ENCODE results near the gene TMEM259. TPM values are rescaled to one million over a fixed set of nuclear protein-coding genes. Genes with fewer than 3 reads are reported as not detected.
A peak's percentile ranks its signal among the peaks of the same experiment; 100 is the strongest.

Gene TMEM259
- total RNA-seq, 1 donor from 2014 or later = 232 TPM

- Mint-ChIP-seq H3K4me3 (no peak overlapping the region), H3K36me3 (peaks cover 15% of the 10 kb centered on the region)
These were observed 31.4 kb downstream of the TMEM259 start for GRCh38 chr19:989381-990081.

DNA sequence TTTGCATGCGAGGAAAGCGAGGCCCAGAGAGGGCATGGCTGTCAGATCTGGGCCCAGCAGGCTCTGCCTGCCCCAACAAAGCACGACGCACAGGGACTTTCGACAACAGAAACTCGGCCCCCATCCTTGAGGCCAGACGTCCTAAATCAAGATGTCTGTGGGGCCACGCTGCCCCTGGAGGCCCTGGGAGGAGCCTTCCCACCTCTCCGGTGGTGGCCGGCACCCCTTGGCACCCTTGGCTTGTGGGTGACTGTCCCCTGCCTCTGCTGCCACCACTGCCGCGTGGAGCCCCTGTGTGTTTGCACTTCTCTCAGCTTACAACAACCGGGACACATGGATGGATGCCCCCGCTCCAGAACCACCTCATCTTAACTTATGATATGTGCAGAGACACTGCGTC lies 32.4 kb downstream of the TMEM259 start:
- TF ChIP-seq, protein P1, sequence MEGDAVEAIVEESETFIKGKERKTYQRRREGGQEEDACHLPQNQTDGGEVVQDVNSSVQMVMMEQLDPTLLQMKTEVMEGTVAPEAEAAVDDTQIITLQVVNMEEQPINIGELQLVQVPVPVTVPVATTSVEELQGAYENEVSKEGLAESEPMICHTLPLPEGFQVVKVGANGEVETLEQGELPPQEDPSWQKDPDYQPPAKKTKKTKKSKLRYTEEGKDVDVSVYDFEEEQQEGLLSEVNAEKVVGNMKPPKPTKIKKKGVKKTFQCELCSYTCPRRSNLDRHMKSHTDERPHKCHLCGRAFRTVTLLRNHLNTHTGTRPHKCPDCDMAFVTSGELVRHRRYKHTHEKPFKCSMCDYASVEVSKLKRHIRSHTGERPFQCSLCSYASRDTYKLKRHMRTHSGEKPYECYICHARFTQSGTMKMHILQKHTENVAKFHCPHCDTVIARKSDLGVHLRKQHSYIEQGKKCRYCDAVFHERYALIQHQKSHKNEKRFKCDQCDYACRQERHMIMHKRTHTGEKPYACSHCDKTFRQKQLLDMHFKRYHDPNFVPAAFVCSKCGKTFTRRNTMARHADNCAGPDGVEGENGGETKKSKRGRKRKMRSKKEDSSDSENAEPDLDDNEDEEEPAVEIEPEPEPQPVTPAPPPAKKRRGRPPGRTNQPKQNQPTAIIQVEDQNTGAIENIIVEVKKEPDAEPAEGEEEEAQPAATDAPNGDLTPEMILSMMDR (IDR thresholded peaks at IDR 0.05; ENCODE audit: unreplicated experiment) = no peak
- Mint-ChIP-seq H3K4me3 (no peak overlapping the region), H3K27ac (no peak overlapping the region), H3K4me1 (peaks cover 8% of the 10 kb centered on the region), H3K36me3 (peaks cover 15% of the 10 kb centered on the region), H3K9me3 (no peaks in the 10 kb centered on the region), H3K27me3 (ENCODE audit: low read depth) (no peaks in the 10 kb centered on the region)
- DNase-seq (ENCODE audit: low spot score in 2 of 2, unreplicated experiment in 2 of 2) = peak in 1 of 2 experiments; percentile 19

More at GRCh38 chr19:989381-990081, 31.4 kb downstream of the TMEM259 start:
- peaks cover 6% of the 10 kb centered on the region for H3K4me1 Mint-ChIP-seq
- DNase-seq (ENCODE audit: low spot score in 2 of 2, unreplicated experiment in 2 of 2) = peak in 1 of 2 experiments; percentile 16
- TF ChIP-seq, protein P1 (IDR thresholded peaks at IDR 0.05; ENCODE audit: unreplicated experiment) = no peak
- no peaks in the 10 kb centered on the region for H3K9me3 Mint-ChIP-seq
- H3K27ac Mint-ChIP-seq = no peak overlapping the region
- no peaks in the 10 kb centered on the region for H3K27me3 Mint-ChIP-seq (ENCODE audit: low read depth)

- Mint-ChIP-seq H3K4me1 (peaks cover 8% of the 10 kb centered on the region), H3K27me3 (ENCODE audit: low read depth) (no peaks in the 10 kb centered on the region), H3K27ac (no peak overlapping the region), H3K36me3 (peaks cover 15% of the 10 kb centered on the region), H3K4me3 (no peak overlapping the region), H3K9me3 (no peaks in the 10 kb centered on the region)
- TF ChIP-seq, protein P1 (IDR thresholded peaks at IDR 0.05; ENCODE audit: unreplicated experiment) = no peak
- DNase-seq (ENCODE audit: low spot score in 2 of 2, unreplicated experiment in 2 of 2) = no peak
These were observed 32.8 kb downstream of the TMEM259 start for GRCh38 chr19:988081-988480.

DNA sequence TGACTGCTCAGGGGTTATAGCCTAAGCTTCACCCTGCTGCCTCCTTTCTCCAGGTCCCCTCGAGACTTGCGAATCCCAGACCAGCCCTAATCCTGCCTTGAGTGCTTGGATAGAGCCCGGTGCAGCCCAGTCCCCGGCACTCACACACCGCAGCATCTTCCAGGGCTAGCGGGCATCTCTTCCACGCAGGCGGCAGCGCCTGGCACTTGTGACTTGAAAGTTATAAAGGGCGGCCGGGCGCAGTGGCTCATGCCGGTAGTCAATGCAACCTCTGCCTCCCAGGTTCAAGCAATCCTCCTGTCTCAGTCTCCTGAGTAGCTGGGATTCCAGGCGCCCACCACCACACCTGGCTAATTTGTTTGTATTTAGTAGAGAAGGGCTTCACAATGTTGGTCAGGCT lies 34.8 kb downstream of the TMEM259 start:
- Mint-ChIP-seq H3K36me3 (peaks cover 12% of the 10 kb centered on the region), H3K4me1 (peaks cover 8% of the 10 kb centered on the region), H3K27me3 (ENCODE audit: low read depth) (no peaks in the 10 kb centered on the region), H3K9me3 (no peaks in the 10 kb centered on the region), H3K4me3 (no peak overlapping the region), H3K27ac (no peak overlapping the region)
- TF ChIP-seq, protein P1 (IDR thresholded peaks at IDR 0.05; ENCODE audit: unreplicated experiment) = no peak
- DNase-seq (ENCODE audit: low spot score in 2 of 2, unreplicated experiment in 2 of 2) = no peak

- H3K27me3 Mint-ChIP-seq (ENCODE audit: low read depth) = no peaks in the 10 kb centered on the region
- H3K4me1 Mint-ChIP-seq = peaks cover 8% of the 10 kb centered on the region
- peak within 1 kb of the TSS; percentile 98 for H3K27ac Mint-ChIP-seq
- H3K36me3 Mint-ChIP-seq = peaks cover 9% of the 10 kb centered on the region
- H3K9me3 Mint-ChIP-seq = no peaks in the 10 kb centered on the region
- TF ChIP-seq, protein P1 (IDR thresholded peaks at IDR 0.05; ENCODE audit: unreplicated experiment) = peak; percentile 11
- peak; percentile 91 to 93 for DNase-seq (ENCODE audit: low spot score in 2 of 2, unreplicated experiment in 2 of 2)
- peak within 1 kb of the TSS; percentile 96 for H3K4me3 Mint-ChIP-seq
These were observed 36.6 kb downstream of the TMEM259 start, which contains the start of gene WDR18 for GRCh38 chr19:984165-984967. Gene WDR18, plus strand, starts transcription at chr19:984345. Its CDS starts 9 bp downstream, at chr19:984354.

Measured in mesothelial cell of epicardium (in vitro differentiated cells).